K562 (cell line): ENCODE measurements around the gene CTDNEP1. TPM values are rescaled to one million over a fixed set of nuclear protein-coding genes. Genes with fewer than 3 reads are reported as not detected.

ENCODE experiments used
- ATAC-seq: fragments of 200-7000 bp; cut with Tn5 transposase; 3 replicates; pipeline ENCODE4 v1.9.1; 2020; ENCODE audit warnings: moderate library complexity
- BruUV-seq: library from RNA; stranded (reverse); fragments of 400-500 nt; replicated peaks from 2 replicates; lab custom pipeline; 2021; lab: Mats Ljungman, UMichigan
- CTCF ChIA-PET: fragments of 300-600 bp; formaldehyde crosslinking; extraction: SDS; loops from one replicate; lab custom pipeline; 2021; ENCODE audit warnings: low intra/inter-chr PET ratio; lab: Yijun Ruan, JAX
- POLR2A ChIA-PET: fragments of 300-600, 350-650 bp; sonication (Branson Sonifier 250); formaldehyde crosslinking; extraction: SDS; loops from one replicate; lab custom pipeline; 2021; ENCODE audit warnings: antibody characterized with exemption, inconsistent platforms; lab: Yijun Ruan, JAX
- DNase-seq, 4 experiments: peaks; one replicate each; pipeline versions ENCODE4 v3.0.0 to v3.0.0-alpha.2; 2011 to 2018; ENCODE audit warnings: low spot score in 3 of 4, mixed read lengths in 3 of 4; ENCODE audit errors: extremely low read depth in 1 of 4
- FAIRE-seq: peaks from 2 replicates; lab custom pipeline; 2011; peaks lifted over from hg19 to GRCh38; lab: Jason Lieb, UNC
- H2AFZ ChIP-seq: 2 replicates; pipeline ENCODE4 v1.6.0; 2011; ENCODE audit warnings: low read depth, low read length, control low read depth, inconsistent platforms
- H3K27ac ChIP-seq: fragments of 200-600 bp; 3 replicates; pipeline ENCODE4 v1.8.0; 2011; ENCODE audit warnings: low read depth, mild to moderate bottlenecking, control low read depth, inconsistent platforms, low read length, moderate library complexity, mixed read lengths; ENCODE audit errors: extremely low read depth
- H3K27me3 ChIP-seq, 2 experiments: fragments of 300-600 bp in 1 of 2; 2 replicates in 1 of 2; 3 replicates in 1 of 2; pipeline versions ENCODE4 v1.6.0 to v1.8.0; 2011; ENCODE audit warnings: inconsistent platforms in 2 of 2, low read length in 2 of 2, mild to moderate bottlenecking in 1 of 2, mixed read lengths in 1 of 2, moderate library complexity in 1 of 2; ENCODE audit not compliant: control insufficient read depth in 2 of 2, insufficient read depth in 2 of 2
- H3K36me3 ChIP-seq: fragments of 300-600 bp; 3 replicates; pipeline ENCODE4 v1.8.0; 2011; ENCODE audit warnings: mild to moderate bottlenecking, low read length, inconsistent platforms; ENCODE audit not compliant: control insufficient read depth, insufficient read depth
- H3K4me1 ChIP-seq, 2 experiments: fragments of 200-600 bp in 1 of 2; replicated peaks in 1 of 2; 2 replicates in 1 of 2; 3 replicates in 1 of 2; pipeline versions ENCODE4 v1.5.1 to v1.8.0; 2011; ENCODE audit warnings: inconsistent platforms in 2 of 2, low read length in 2 of 2, mild to moderate bottlenecking in 1 of 2, mixed read lengths in 1 of 2, moderate library complexity in 1 of 2; ENCODE audit not compliant: control insufficient read depth in 2 of 2, insufficient read depth in 2 of 2
- H3K4me2 ChIP-seq: 2 replicates; pipeline ENCODE4 v1.6.1; 2011; ENCODE audit warnings: low read length, control low read depth, inconsistent platforms, mixed read lengths; ENCODE audit not compliant: insufficient read depth
- H3K4me3 ChIP-seq: fragments of 200-600 bp; sonication (generic), shearing (Covaris generic); 2 replicates; pipeline ENCODE4 v1.5.1; 2016; ENCODE audit warnings: control low read depth, inconsistent platforms
- H3K79me2 ChIP-seq: fragments of 200-600 bp; 3 replicates; pipeline ENCODE4 v1.8.0; 2011; ENCODE audit warnings: low read length, inconsistent platforms; ENCODE audit not compliant: control insufficient read depth, insufficient read depth
- H3K9ac ChIP-seq, 2 experiments: 2 replicates each; pipeline versions ENCODE4 v1.6.0 to v1.6.1; 2011; ENCODE audit warnings: low read depth in 2 of 2, low read length in 2 of 2, control low read depth in 1 of 2, inconsistent platforms in 1 of 2, mild to moderate bottlenecking in 1 of 2, mixed read lengths in 1 of 2; ENCODE audit not compliant: insufficient read depth in 1 of 2
- H3K9me1 ChIP-seq: one replicate; pipeline ENCODE4 v1.6.0; 2011; ENCODE audit warnings: inconsistent platforms, mild to moderate bottlenecking, low read length, moderate library complexity; ENCODE audit not compliant: control insufficient read depth, insufficient read depth
- H3K9me3 ChIP-seq: replicated peaks from 2 replicates; pipeline ENCODE4 v1.5.1; 2011; ENCODE audit warnings: low read depth, low read length, inconsistent platforms; ENCODE audit not compliant: control insufficient read depth, insufficient read depth
- H4K20me1 ChIP-seq: replicated peaks from 2 replicates; pipeline ENCODE4 v1.6.1; 2011; ENCODE audit warnings: low read length, inconsistent platforms, mixed read lengths; ENCODE audit not compliant: control insufficient read depth, insufficient read depth
- L3MBTL2 ChIP-seq: fragments of 450-650 bp; IDR thresholded peaks from 2 replicates; pipeline ENCODE4 v1.6.1; 2016; ENCODE audit warnings: mild to moderate bottlenecking, moderate library complexity
- NRF1 ChIP-seq, 2 experiments: fragments of 450-650 bp; IDR thresholded peaks in 1 of 2; conservative IDR thresholded peaks in 1 of 2; 2 replicates each; pipeline ENCODE4 v1.6.1; 2014; ENCODE audit warnings: mild to moderate bottlenecking in 2 of 2
- PPARD ChIP-seq: fragments of 250-450 bp; sonication (Bioruptor Pico); IDR thresholded peaks from 2 replicates; pipeline ENCODE4 v1.8.0; 2022; ENCODE audit warnings: inconsistent platforms, mild to moderate bottlenecking, moderate library complexity
- WGBS: fragments of 100-300 bp; shearing (Covaris generic); methylation state at CpG from one replicate; pipeline ENCODE4 v1.1.6; 2016; ENCODE audit warnings: low coverage, mixed read lengths; ENCODE audit not compliant: insufficient coverage; ENCODE audit errors: missing lambda C conversion rate; 5-methylcytosine and 5-hydroxymethylcytosine counted together
- in situ Hi-C: fragments of 300-500 bp; cut with MboI; formaldehyde crosslinking; loops from 4 replicates; pipeline ENCODE4 v1.15.0; 2018; ENCODE audit warnings: inconsistent platforms, mixed read lengths
- intact Hi-C: fragments of 100-400 bp; cut with micrococcal nuclease; formaldehyde crosslinking; loops from 2 replicates; pipeline ENCODE4 v1.14.2; 2022
- polyA plus RNA-seq, 8 experiments: library from polyadenylated mRNA; depleted of rRNA in 4 of 8; stranded (reverse) in 5 of 8; unstranded in 3 of 8; fragments of >200 nt; fragmentation: Nextera tagmentation in 2 of 8; fragmentation: Illumina TruSeq in 1 of 8; extraction: Ambion mirVana in 2 of 8; extraction: Trizol in 1 of 8; gene quantifications; 2 replicates each; pipeline versions ENCODE4 v1.2.1 to v1.2.3, GENCODE V29; 2011 to 2014; ENCODE audit warnings: inconsistent platforms in 1 of 8, missing spikeins in 1 of 8
- total RNA-seq, 7 experiments: library from RNA; depleted of rRNA in 6 of 7; stranded (reverse); fragments of >200 nt in 6 of 7; fragmentation: Illumina TruSeq in 2 of 7; extraction: Trizol in 2 of 7; gene quantifications; 2 replicates each; pipeline versions ENCODE4 v1.2.1 to v1.2.3, GENCODE V29; 2011 to 2021; ENCODE audit warnings: low replicate concordance in 1 of 7
- TF ChIP-seq, protein P1 (sequence below): fragments of 450-650 bp; IDR thresholded peaks from 2 replicates; pipeline ENCODE4 v1.7.1; 2018; ENCODE audit warnings: mild to moderate bottlenecking, low read depth; ENCODE audit not compliant: partially characterized antibody
- TF ChIP-seq, protein P2 (sequence below): fragments of 250-450 bp; sonication (Bioruptor Pico); IDR thresholded peaks from 2 replicates; pipeline ENCODE4 v1.4.0; 2020

CTDNEP1 gene
- total and polyA plus RNA-seq, 9 of the 15 experiments (the other 6 are each of a cell fraction or from before 2014, with no cell fraction given) = 10.7 to 150 (median 28.5) TPM

DNA sequence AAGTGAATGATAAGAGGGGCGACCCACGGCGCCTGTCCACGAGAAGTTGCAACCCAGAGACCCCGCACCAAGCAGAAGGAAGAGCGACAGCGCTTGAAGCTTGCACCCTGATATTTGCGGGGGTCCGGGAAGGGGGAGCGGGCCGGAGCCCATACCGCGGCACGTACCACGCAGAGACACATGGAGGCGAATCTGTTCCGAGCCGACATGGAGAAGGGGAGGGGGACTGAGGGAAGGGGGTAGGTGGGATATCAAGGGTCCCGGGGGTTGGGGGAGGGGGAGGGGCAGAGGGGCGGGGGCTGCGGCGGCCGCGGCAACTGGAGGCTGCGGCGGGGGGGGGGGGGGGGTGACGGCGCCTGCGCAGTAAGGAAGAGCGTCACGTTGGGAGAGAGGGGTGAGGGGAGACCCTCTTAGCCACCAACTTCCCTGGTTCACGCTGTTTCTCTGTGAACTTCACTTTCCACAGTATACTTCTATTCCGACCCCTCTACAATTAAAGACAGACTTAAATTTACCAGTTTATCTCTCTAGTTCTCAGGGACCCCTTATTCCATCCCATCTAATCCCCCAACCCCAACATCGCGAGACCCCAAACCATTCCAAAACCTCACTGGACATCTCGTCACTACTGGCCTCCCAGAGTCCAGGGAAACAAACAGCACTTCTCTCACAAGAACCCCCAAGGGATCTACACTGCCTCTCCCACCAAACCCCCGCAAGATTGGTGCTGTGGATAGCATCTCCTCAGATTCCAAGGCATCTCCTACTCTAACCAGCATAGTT, 39.9 kb downstream of the CTDNEP1 start:
- Histone ChIP-seq H3K9me1 (no peaks in the 10 kb centered on the region), H3K4me3 (no peak overlapping the region), H3K9me3 (no peaks in the 10 kb centered on the region), H3K27me3 (no peaks in the 10 kb centered on the region), H3K4me1 (peaks cover 21 to 40% of the 10 kb centered on the region in 2 experiments; a peak in 4 of 5 replicates), H2AFZ (no peak overlapping the region), H3K27ac (no peak overlapping the region), H3K9ac (no peak overlapping the region), H3K79me2 (peaks cover 28% of the 10 kb centered on the region; the same call in 2 of the 3 replicates), H4K20me1 (no peaks in the 10 kb centered on the region; the same call in 1 of the 2 replicates), H3K4me2 (no peak overlapping the region), H3K36me3 (no peaks in the 10 kb centered on the region)
- in situ Hi-C loops (no loop called here), intact Hi-C loops (no loop called here)
- WGBS = 89% methylated on average over 17 of the region's 37 CpGs
- no peak for ATAC-seq
- DNase-seq = no peak
- no TSS peak for BruUV-seq
- TF ChIP-seq, protein P1, sequence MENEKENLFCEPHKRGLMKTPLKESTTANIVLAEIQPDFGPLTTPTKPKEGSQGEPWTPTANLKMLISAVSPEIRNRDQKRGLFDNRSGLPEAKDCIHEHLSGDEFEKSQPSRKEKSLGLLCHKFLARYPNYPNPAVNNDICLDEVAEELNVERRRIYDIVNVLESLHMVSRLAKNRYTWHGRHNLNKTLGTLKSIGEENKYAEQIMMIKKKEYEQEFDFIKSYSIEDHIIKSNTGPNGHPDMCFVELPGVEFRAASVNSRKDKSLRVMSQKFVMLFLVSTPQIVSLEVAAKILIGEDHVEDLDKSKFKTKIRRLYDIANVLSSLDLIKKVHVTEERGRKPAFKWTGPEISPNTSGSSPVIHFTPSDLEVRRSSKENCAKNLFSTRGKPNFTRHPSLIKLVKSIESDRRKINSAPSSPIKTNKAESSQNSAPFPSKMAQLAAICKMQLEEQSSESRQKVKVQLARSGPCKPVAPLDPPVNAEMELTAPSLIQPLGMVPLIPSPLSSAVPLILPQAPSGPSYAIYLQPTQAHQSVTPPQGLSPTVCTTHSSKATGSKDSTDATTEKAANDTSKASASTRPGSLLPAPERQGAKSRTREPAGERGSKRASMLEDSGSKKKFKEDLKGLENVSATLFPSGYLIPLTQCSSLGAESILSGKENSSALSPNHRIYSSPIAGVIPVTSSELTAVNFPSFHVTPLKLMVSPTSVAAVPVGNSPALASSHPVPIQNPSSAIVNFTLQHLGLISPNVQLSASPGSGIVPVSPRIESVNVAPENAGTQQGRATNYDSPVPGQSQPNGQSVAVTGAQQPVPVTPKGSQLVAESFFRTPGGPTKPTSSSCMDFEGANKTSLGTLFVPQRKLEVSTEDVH = no peak
- TF ChIP-seq NRF1 (conservative IDR thresholded peaks at IDR 0.05 in 1 of 2, IDR thresholded peaks at IDR 0.05 in 1 of 2) (no peak), L3MBTL2 (no peak), PPARD (CRISPR knock-in tag) (no peak)
- TF ChIP-seq, protein P2, sequence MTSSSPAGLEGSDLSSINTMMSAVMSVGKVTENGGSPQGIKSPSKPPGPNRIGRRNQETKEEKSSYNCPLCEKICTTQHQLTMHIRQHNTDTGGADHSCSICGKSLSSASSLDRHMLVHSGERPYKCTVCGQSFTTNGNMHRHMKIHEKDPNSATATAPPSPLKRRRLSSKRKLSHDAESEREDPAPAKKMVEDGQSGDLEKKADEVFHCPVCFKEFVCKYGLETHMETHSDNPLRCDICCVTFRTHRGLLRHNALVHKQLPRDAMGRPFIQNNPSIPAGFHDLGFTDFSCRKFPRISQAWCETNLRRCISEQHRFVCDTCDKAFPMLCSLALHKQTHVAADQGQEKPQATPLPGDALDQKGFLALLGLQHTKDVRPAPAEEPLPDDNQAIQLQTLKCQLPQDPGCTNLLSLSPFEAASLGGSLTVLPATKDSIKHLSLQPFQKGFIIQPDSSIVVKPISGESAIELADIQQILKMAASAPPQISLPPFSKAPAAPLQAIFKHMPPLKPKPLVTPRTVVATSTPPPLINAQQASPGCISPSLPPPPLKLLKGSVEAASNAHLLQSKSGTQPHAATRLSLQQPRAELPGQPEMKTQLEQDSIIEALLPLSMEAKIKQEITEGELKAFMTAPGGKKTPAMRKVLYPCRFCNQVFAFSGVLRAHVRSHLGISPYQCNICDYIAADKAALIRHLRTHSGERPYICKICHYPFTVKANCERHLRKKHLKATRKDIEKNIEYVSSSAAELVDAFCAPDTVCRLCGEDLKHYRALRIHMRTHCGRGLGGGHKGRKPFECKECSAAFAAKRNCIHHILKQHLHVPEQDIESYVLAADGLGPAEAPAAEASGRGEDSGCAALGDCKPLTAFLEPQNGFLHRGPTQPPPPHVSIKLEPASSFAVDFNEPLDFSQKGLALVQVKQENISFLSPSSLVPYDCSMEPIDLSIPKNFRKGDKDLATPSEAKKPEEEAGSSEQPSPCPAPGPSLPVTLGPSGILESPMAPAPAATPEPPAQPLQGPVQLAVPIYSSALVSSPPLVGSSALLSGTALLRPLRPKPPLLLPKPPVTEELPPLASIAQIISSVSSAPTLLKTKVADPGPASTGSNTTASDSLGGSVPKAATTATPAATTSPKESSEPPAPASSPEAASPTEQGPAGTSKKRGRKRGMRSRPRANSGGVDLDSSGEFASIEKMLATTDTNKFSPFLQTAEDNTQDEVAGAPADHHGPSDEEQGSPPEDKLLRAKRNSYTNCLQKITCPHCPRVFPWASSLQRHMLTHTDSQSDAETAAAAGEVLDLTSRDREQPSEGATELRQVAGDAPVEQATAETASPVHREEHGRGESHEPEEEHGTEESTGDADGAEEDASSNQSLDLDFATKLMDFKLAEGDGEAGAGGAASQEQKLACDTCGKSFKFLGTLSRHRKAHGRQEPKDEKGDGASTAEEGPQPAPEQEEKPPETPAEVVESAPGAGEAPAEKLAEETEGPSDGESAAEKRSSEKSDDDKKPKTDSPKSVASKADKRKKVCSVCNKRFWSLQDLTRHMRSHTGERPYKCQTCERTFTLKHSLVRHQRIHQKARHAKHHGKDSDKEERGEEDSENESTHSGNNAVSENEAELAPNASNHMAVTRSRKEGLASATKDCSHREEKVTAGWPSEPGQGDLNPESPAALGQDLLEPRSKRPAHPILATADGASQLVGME = no peak
- CTCF ChIA-PET = no interaction called here
- no peak for FAIRE-seq
- POLR2A ChIA-PET = no interaction called here
